GM18870 (cell line): ENCODE data around the gene RIT1.

Experiments used
- ATAC-seq: cut with Tn5 transposase; IDR thresholded peaks from one replicate; pipeline ENCODE4 v1.9.1; 2021; ENCODE audit warnings: moderate library complexity; ENCODE audit not compliant: unreplicated experiment

Gene RIT1

DNA sequence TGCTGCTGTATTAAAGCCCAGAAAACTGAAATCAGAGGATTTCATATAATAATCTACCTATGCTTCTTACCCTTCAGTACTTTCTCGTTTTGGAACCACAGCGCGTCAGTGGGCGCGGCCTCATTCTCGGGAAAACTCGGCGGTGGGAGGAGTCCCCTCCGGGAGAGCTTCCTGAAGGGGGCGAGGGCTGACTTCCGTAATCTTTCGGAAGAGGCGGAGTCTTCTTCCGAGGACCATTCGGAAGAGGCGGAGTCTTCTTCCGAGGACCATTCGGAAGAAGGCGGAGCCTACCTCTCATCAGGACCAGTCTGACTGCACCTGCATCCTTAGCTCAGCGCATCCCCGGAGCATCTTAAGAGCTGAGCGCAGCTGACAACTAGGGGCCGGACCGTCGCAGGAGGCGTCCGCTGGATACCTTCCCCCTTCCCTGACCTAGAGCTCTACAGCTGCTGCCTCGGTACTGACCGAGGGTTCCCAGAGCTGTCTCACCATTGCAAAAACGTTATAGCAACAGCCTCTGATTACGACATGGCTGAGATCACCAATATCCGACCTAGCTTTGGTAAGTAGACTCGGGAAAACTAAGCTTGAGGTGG lies 51.8 kb downstream of the RIT1 start, which contains the start of gene SYT11:
TSS of gene SYT11 (plus strand) at position 334 of the 596 bp plus-strand sequence. CDS start at position 529, 195 bp downstream.
- no peak for ATAC-seq

GRCh38 chr1:155858800-155859233 lies 52.3 kb downstream of the RIT1 start:
- no peak for ATAC-seq

DNA sequence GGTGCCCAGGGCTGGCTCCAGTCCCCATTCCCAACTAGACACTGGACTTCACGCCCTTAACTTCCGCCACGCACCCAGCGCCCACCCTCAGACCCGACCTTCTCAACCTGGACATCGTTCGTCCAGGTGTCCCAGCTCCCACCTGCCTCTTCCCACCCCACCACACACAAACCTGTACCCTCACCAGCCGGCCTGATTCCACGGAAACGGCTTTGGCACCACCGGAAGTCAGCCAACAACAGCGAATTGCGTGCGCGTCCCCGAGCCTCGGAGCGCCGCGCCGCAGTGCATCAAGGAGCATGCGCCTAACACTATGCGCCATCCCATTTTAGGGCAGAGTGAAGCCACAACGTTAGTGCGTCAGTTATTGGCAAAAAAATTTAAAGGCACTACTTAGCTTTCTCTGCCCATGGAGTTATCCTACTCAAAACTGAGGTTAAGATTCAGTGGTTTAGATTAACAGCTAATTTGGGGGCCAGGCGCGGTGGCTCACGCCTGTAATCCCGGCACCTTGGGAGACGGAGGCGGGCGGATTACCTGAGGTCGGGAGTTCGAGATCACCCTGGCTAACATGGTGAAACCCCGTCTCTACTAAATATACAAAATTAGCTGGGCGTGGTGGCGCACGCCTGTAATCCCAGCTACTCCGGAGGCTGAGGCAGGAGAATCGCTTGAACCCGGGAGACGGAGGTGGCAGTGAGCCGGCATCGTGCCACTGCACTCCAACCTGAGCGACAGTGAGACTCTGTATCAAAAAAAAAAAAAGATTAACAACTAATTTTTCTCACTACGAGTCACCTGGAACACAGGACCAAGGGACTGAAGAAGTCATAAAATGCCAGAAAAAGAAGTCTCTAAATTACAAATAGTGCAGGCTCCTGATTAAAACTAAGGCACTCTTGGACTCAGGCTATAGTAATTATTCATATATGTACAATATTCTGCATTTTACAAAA lies 53.9 kb downstream of the RIT1 start, which contains the start of gene GON4L:
TSS of gene GON4L (minus strand) at position 240 of the 956 bp plus-strand sequence. CDS start 3,434 bp downstream, outside the sequence.
- ATAC-seq, result no peak

GRCh38 chr1:155856257-155856974 lies 54.7 kb downstream of the RIT1 start:
- ATAC-seq, result no peak

DNA sequence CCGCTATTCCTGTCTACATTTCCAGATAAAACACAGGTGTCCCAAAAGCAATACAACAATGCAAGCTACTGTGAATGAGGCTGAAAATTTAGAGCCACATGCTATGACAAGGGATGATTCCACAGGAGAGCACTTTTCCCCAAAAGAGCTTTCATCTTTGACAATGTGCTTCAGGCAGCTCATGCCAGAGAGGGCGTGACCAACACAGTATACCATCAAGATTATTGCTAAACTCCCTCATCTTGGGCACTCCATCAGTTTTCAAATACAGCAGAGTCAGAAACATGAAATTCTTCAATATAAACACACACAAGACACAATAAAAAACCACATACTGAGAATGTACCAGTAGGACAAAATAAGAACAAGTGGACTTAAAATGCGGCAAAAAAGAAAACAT lies 60.8 kb downstream of the RIT1 start:
- ATAC-seq, result no peak

DNA sequence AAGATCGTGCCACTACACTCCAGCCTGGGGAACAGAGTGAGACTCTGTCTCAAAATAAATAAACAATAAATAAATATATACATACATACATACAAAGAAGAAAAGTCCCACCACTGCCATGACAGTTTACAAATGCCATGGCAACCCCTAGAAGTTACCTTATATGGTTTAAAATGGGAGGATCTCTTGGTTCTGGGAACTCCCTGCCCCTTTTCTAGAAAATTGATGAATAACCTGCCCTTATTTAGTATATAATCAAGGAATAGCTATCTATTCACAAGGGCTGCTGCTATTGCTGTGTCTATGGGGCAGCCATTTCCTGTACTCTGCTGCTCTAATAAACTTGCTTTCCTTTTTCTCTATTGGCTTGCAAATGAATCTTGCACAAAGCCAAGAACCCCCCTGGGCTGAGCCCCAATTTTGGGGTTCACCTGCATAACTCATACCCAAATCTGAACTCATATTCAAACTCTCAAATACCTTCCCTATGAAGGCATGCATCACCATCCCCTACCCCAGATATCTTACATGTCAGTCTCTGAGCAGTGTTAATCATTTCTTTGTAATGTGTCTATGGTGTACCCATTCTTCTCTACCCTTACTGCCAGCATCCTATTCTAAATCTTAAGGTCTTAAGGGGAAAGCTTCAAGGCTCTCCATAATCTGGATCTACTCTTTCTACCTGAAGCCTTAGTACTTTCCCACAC lies 63.2 kb downstream of the RIT1 start:
- no peak for ATAC-seq
